HEK293 (cell line): ENCODE results near the gene ZNF688.

ENCODE experiments used
- CTCF ChIA-PET: fragments of 350-600 bp; formaldehyde crosslinking; extraction: SDS; loops from one replicate; lab custom pipeline; 2021; ENCODE audit warnings: antibody characterized with exemption; lab: Yijun Ruan, JAX
- POLR2A ChIA-PET: fragments of 300-600 bp; formaldehyde crosslinking; extraction: SDS; loops from one replicate; lab custom pipeline; 2020; ENCODE audit warnings: antibody characterized with exemption, inconsistent platforms; lab: Yijun Ruan, JAX
- H3K27ac ChIP-seq: fragments of 200-500 bp; sonication (Bioruptor generic); 2 replicates; pipeline ENCODE4 v1.5.1; 2014; ENCODE audit warnings: low read depth, low read length, control low read depth, inconsistent platforms; ENCODE audit errors: extremely low read depth
- H3K36me3 ChIP-seq, 2 experiments: fragments of 200-500 bp in 1 of 2; sonication (Bioruptor generic) in 1 of 2; 1 replicate in 1 of 2; 2 replicates in 1 of 2; pipeline ENCODE4 v1.5.1; 2014 to 2017; ENCODE audit warnings: inconsistent platforms in 2 of 2, low read length in 2 of 2; ENCODE audit not compliant: control insufficient read depth in 2 of 2, insufficient read depth in 1 of 2
- H3K4me1 ChIP-seq: fragments of 200-500 bp; sonication (Bioruptor generic); 2 replicates; pipeline ENCODE4 v1.5.1; 2014; ENCODE audit warnings: mild to moderate bottlenecking, low read length, inconsistent platforms; ENCODE audit not compliant: control insufficient read depth, insufficient read depth
- H3K4me3 ChIP-seq: 2 replicates; pipeline ENCODE4 v1.5.1; 2011; ENCODE audit warnings: low read depth, mild to moderate bottlenecking, control low read depth, low read length, moderate library complexity
- H3K9me3 ChIP-seq: fragments of 200-500 bp; sonication (Bioruptor generic); 2 replicates; pipeline ENCODE4 v1.5.1; 2014; ENCODE audit warnings: low read depth, low read length, inconsistent platforms; ENCODE audit not compliant: control insufficient read depth, insufficient read depth
- HOXA7 ChIP-seq: sonication (generic); formaldehyde crosslinking; IDR thresholded peaks from 2 replicates; pipeline ENCODE4 v1.8.1; 2022; ENCODE audit warnings: missing genetic modification reagents, borderline replicate concordance
- KLF17 ChIP-seq: fragments of 450-650 bp; formaldehyde crosslinking; IDR thresholded peaks from 2 replicates; pipeline ENCODE4 v1.5.1; 2016; ENCODE audit warnings: missing biosample characterization, missing genetic modification characterization
- MEIS1 ChIP-seq: sonication (generic); formaldehyde crosslinking; IDR thresholded peaks from 2 replicates; pipeline ENCODE4 v1.8.1; 2022; ENCODE audit warnings: missing genetic modification reagents, mild to moderate bottlenecking, borderline replicate concordance
- SP7 ChIP-seq: fragments of 450-650 bp; formaldehyde crosslinking; IDR thresholded peaks from 2 replicates; pipeline ENCODE4 v1.5.1; 2016; ENCODE audit warnings: missing biosample characterization, missing genetic modification characterization
- TRIM28 ChIP-seq: IDR thresholded peaks from 2 replicates; pipeline ENCODE4 v1.6.1; 2011; ENCODE audit warnings: low read length, control low read depth, borderline replicate concordance
- ZBTB20 ChIP-seq: fragments of 450-650 bp; formaldehyde crosslinking; IDR thresholded peaks from 2 replicates; pipeline ENCODE4 v1.5.1; 2016; ENCODE audit warnings: missing biosample characterization, missing genetic modification characterization
- ZBTB21 ChIP-seq: fragments of 450-650 bp; formaldehyde crosslinking; IDR thresholded peaks from 2 replicates; pipeline ENCODE4 v1.5.1; 2017; ENCODE audit warnings: missing biosample characterization, missing genetic modification characterization
- ZNF175 ChIP-seq: fragments of 450-650 bp; formaldehyde crosslinking; IDR thresholded peaks from 2 replicates; pipeline ENCODE4 v1.5.1; 2016; ENCODE audit warnings: missing biosample characterization, missing genetic modification characterization
- ZNF184 ChIP-seq: fragments of 450-650 bp; IDR thresholded peaks from 2 replicates; pipeline ENCODE4 v1.5.1; 2018; ENCODE audit warnings: missing biosample characterization, mild to moderate bottlenecking, missing genetic modification characterization
- ZNF214 ChIP-seq: fragments of 450-650 bp; formaldehyde crosslinking; IDR thresholded peaks from 2 replicates; pipeline ENCODE4 v1.5.1; 2017; ENCODE audit warnings: missing biosample characterization, mild to moderate bottlenecking, missing genetic modification characterization, borderline replicate concordance
- ZNF366 ChIP-seq: fragments of 450-650 bp; formaldehyde crosslinking; conservative IDR thresholded peaks from 2 replicates; pipeline ENCODE4 v1.5.1; 2016; ENCODE audit warnings: missing biosample characterization, missing genetic modification characterization
- ZNF398 ChIP-seq: fragments of 450-650 bp; formaldehyde crosslinking; IDR thresholded peaks from 2 replicates; pipeline ENCODE4 v1.5.1; 2017; ENCODE audit warnings: missing biosample characterization, missing genetic modification characterization
- ZNF423 ChIP-seq: fragments of 450-650 bp; formaldehyde crosslinking; IDR thresholded peaks from 2 replicates; pipeline ENCODE4 v1.5.1; 2016; ENCODE audit warnings: missing biosample characterization, missing genetic modification characterization
- ZNF610 ChIP-seq: fragments of 450-650 bp; formaldehyde crosslinking; IDR thresholded peaks from 2 replicates; pipeline ENCODE4 v1.5.1; 2016; ENCODE audit warnings: missing biosample characterization, missing genetic modification characterization, borderline replicate concordance
- ZNF624 ChIP-seq: fragments of 450-650 bp; formaldehyde crosslinking; IDR thresholded peaks from 2 replicates; pipeline ENCODE4 v1.5.1; 2017; ENCODE audit warnings: missing biosample characterization, missing genetic modification characterization
- ZNF660 ChIP-seq: fragments of 450-650 bp; IDR thresholded peaks from 2 replicates; pipeline ENCODE4 v1.5.1; 2018; ENCODE audit warnings: missing biosample characterization, mild to moderate bottlenecking, missing genetic modification characterization
- ZNF670 ChIP-seq: fragments of 450-650 bp; formaldehyde crosslinking; IDR thresholded peaks from 2 replicates; pipeline ENCODE4 v1.5.1; 2016; ENCODE audit warnings: missing biosample characterization, missing genetic modification characterization, low read depth
- ZNF677 ChIP-seq: fragments of 450-650 bp; IDR thresholded peaks from 2 replicates; pipeline ENCODE4 v1.5.0; 2018; ENCODE audit warnings: missing biosample characterization, mild to moderate bottlenecking, missing genetic modification characterization, moderate library complexity
- ZNF76 ChIP-seq: fragments of 450-650 bp; formaldehyde crosslinking; IDR thresholded peaks from 2 replicates; pipeline ENCODE4; 2016; ENCODE audit warnings: low read depth, missing biosample characterization, missing genetic modification characterization, borderline replicate concordance
- ZNF776 ChIP-seq: fragments of 450-650 bp; formaldehyde crosslinking; IDR thresholded peaks from 2 replicates; pipeline ENCODE4 v1.5.0; 2017; ENCODE audit warnings: missing biosample characterization, missing genetic modification characterization, borderline replicate concordance
- ZNF785 ChIP-seq: fragments of 450-650 bp; formaldehyde crosslinking; IDR thresholded peaks from 2 replicates; pipeline ENCODE4 v1.5.1; 2016; ENCODE audit warnings: missing biosample characterization, missing genetic modification characterization
- TF ChIP-seq, protein P1 (sequence below): fragments of 450-650 bp; formaldehyde crosslinking; IDR thresholded peaks from 2 replicates; pipeline ENCODE4 v1.5.1; 2016; ENCODE audit warnings: missing biosample characterization, missing genetic modification characterization
- TF ChIP-seq, protein P2 (sequence below): fragments of 450-650 bp; formaldehyde crosslinking; IDR thresholded peaks from 2 replicates; pipeline ENCODE4 v1.5.1; 2016; ENCODE audit warnings: missing biosample characterization, missing genetic modification characterization
- TF ChIP-seq, protein P3 (sequence below): fragments of 450-650 bp; formaldehyde crosslinking; IDR thresholded peaks from 2 replicates; pipeline ENCODE4 v1.5.1; 2016; ENCODE audit warnings: missing biosample characterization, missing genetic modification characterization, low read depth
- TF ChIP-seq, protein P4 (sequence below): fragments of 450-650 bp; formaldehyde crosslinking; IDR thresholded peaks from 2 replicates; pipeline ENCODE4 v1.5.1; 2017; ENCODE audit warnings: missing biosample characterization, missing genetic modification characterization

ZNF688 gene

GRCh38 chr16:30526137-30526822 is 45.2 kb downstream of the ZNF688 start, which contains the start of gene ZNF768 (continued):
- TF ChIP-seq, protein P1, sequence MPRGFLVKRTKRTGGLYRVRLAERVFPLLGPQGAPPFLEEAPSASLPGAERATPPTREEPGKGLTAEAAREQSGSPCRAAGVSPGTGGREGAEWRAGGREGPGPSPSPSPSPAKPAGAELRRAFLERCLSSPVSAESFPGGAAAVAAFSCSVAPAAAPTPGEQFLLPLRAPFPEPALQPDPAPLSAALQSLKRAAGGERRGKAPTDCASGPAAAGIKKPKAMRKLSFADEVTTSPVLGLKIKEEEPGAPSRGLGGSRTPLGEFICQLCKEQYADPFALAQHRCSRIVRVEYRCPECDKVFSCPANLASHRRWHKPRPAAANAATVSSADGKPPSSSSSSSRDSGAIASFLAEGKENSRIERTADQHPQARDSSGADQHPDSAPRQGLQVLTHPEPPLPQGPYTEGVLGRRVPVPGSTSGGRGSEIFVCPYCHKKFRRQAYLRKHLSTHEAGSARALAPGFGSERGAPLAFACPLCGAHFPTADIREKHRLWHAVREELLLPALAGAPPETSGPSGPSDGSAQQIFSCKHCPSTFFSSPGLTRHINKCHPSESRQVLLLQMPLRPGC (tag by site-specific recombination): no peak
- TF ChIP-seq ZNF214 (tag by site-specific recombination) (no peak), ZNF660 (tag by site-specific recombination) (no peak), MEIS1 (CRISPR knock-in tag) (no peak), ZNF398 (no peak), ZNF776 (no peak), ZNF175 (no peak), KLF17 (tag by site-specific recombination) (peak; percentile 65; the same call in 1 of the 2 replicates), ZNF76 (tag by site-specific recombination) (peak; percentile 23; the same call in 1 of the 2 replicates), ZNF670 (tag by site-specific recombination) (no peak), TRIM28 (no peak), ZNF677 (tag by site-specific recombination) (no peak), ZNF624 (tag by site-specific recombination) (no peak), SP7 (tag by site-specific recombination) (no peak), ZNF610 (tag by site-specific recombination) (no peak), ZBTB20 (peak; percentile 45; the same call in 1 of the 2 replicates), HOXA7 (no peak), ZNF184 (tag by site-specific recombination) (0 out of 2 replicates have a peak, but pooled peaks have one; percentile 20)
- TF ChIP-seq, protein P2, sequence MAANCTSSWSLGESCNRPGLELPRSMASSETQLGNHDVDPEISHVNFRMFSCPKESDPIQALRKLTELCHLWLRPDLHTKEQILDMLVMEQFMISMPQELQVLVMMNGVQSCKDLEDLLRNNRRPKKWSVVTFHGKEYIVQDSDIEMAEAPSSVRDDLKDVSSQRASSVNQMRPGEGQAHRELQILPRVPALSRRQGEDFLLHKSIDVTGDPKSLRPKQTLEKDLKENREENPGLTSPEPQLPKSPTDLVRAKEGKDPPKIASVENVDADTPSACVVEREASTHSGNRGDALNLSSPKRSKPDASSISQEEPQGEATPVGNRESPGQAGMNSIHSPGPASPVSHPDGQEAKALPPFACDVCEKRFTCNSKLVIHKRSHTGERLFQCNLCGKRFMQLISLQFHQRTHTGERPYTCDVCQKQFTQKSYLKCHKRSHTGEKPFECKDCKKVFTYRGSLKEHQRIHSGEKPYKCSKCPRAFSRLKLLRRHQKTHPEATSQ (tag by site-specific recombination): no peak
- TF ChIP-seq, protein P3, sequence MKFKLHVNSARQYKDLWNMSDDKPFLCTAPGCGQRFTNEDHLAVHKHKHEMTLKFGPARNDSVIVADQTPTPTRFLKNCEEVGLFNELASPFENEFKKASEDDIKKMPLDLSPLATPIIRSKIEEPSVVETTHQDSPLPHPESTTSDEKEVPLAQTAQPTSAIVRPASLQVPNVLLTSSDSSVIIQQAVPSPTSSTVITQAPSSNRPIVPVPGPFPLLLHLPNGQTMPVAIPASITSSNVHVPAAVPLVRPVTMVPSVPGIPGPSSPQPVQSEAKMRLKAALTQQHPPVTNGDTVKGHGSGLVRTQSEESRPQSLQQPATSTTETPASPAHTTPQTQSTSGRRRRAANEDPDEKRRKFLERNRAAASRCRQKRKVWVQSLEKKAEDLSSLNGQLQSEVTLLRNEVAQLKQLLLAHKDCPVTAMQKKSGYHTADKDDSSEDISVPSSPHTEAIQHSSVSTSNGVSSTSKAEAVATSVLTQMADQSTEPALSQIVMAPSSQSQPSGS: no peak

DNA sequence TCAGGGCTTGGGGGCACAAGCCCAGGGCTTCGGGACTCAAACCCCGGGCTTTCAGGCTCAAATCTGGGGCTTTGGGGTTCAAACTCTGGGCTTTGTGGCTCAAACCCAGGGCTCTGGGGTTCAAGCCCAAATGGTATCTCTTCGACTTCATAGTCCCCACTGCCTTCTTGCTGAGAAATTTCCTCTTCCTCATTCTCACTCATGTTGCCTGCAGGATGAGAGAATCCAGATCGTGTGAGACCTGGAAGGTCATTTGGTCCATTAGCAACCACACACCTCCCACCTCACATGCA is 45.7 kb downstream of the ZNF688 start:
- peaks cover 9% of the 10 kb centered on the region for H3K4me1 ChIP-seq
- peak overlapping the region; percentile 82 for H3K27ac ChIP-seq
- ChIA-PET POLR2A (interaction anchor here (1.3 to 2.1 kb wide), 6 partner anchors 10 to 155 kb away, joined by 4 to 9 read pairs (median 6); partner anchors contain the start of genes DCTPP1, TBC1D10B, ZNF688 and ZNF764), CTCF (interaction anchor here (1.3 kb wide), 1 partner anchor 10 kb away, joined by 9 read pairs; the partner anchor contains the start of gene ZNF747)
- peaks cover 0 to 19% of the 10 kb centered on the region in 2 experiments; a peak in 1 of 3 replicates for H3K36me3 ChIP-seq
- no peaks in the 10 kb centered on the region for H3K9me3 ChIP-seq
- H3K4me3 ChIP-seq: peak overlapping the region; percentile 82
- no peak for TF ChIP-seq ZBTB21 (tag by site-specific recombination)
- no peak for TF ChIP-seq ZNF785 (tag by site-specific recombination)
- TF ChIP-seq, protein P4, sequence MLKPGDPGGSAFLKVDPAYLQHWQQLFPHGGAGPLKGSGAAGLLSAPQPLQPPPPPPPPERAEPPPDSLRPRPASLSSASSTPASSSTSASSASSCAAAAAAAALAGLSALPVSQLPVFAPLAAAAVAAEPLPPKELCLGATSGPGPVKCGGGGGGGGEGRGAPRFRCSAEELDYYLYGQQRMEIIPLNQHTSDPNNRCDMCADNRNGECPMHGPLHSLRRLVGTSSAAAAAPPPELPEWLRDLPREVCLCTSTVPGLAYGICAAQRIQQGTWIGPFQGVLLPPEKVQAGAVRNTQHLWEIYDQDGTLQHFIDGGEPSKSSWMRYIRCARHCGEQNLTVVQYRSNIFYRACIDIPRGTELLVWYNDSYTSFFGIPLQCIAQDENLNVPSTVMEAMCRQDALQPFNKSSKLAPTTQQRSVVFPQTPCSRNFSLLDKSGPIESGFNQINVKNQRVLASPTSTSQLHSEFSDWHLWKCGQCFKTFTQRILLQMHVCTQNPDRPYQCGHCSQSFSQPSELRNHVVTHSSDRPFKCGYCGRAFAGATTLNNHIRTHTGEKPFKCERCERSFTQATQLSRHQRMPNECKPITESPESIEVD (tag by site-specific recombination): no peak
- TF ChIP-seq KLF17 (tag by site-specific recombination): no peak
- TF ChIP-seq ZNF366 (tag by site-specific recombination): no peak
- TF ChIP-seq ZNF423 (tag by site-specific recombination): no peak
- no peak for TF ChIP-seq ZNF398
